Measurements from ENCODE around the gene ATG3. TPM values are rescaled to one million over a fixed set of nuclear protein-coding genes. Genes with fewer than 3 reads are reported as not detected.

ATG3 gene
- total and polyA plus RNA-seq, 10 donors, result 35.8 to 98.1 (median 74.8) TPM

GRCh38 chr3:112579232-112579631, 17.5 kb upstream of the ATG3 start:
- TF ChIP-seq CTCF (IDR thresholded peaks at IDR 0.05 in 8 of 11, conservative IDR thresholded peaks at IDR 0.05 in 3 of 11), result no peak
- no peak for TF ChIP-seq POLR2A (IDR thresholded peaks at IDR 0.05)
- no peak for TF ChIP-seq POLR2AphosphoS5 (IDR thresholded peaks at IDR 0.05)
- 35 to 56% (median 43%) methylated on average over 3 of the region's 3 CpGs for WGBS, 5 donors
- Histone ChIP-seq H3K4me1 (peaks cover 0 to 32% (median 13%) of the 10 kb centered on the region in 6 donors), H3K9me3 (no peaks in the 10 kb centered on the region), H3K4me3 (no peak overlapping the region), H3K27me3 (replicated peaks in 1 of 7) (no peaks in the 10 kb centered on the region), H3K27ac (peak overlapping the region in 7 of 8 donors; percentile 22 to 74 (median 61)), H3K36me3 (peaks cover 0 to 68% (median 32%) of the 10 kb centered on the region in 6 donors)
- DNase-seq, result no peak
- intact Hi-C loops (cut with DNase I; ENCODE audit: low total_unique reads), result no loop called here

DNA sequence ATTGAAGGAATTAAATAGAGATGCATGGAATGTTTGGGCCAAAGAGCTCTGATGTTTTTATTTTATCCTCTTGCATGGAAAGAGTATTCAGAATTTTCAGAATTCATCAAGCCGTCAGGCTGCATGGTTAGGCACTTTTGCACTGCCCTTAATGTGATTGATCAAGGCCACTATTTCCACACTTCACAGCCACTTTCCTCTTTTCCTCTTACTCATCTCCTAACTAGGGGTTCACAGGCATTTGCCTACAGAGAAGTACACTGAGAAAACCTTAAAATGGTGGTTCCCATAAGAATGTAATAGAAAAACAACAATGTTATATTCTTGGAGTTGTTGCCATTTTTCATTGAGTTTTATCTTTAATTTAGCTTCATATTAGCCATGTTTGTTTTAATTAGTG, 10.9 kb upstream of the ATG3 start:
- no peak overlapping the region for H3K4me3 ChIP-seq
- peaks cover 0 to 40% (median 16%) of the 10 kb centered on the region in 6 donors for H3K4me1 ChIP-seq
- peak overlapping the region in 4 of 8 donors; percentile 6 to 63 (median 39) for H3K27ac ChIP-seq
- H3K27me3 ChIP-seq (replicated peaks in 1 of 7), result no peaks in the 10 kb centered on the region
- WGBS, 5 donors, result 39 to 70% (median 45%) methylated on average over 1 of the region's 1 CpG
- intact Hi-C loops (cut with DNase I; ENCODE audit: low total_unique reads), result no loop called here
- TF ChIP-seq CTCF (IDR thresholded peaks at IDR 0.05 in 8 of 11, conservative IDR thresholded peaks at IDR 0.05 in 3 of 11) (no peak), POLR2A (IDR thresholded peaks at IDR 0.05) (no peak), POLR2AphosphoS5 (IDR thresholded peaks at IDR 0.05) (no peak)
- peaks cover 0 to 78% (median 32%) of the 10 kb centered on the region in 6 donors for H3K36me3 ChIP-seq
- no peaks in the 10 kb centered on the region for H3K9me3 ChIP-seq
- no peak for DNase-seq

GRCh38 chr3:112569265-112569664, 7.5 kb upstream of the ATG3 start:
- Histone ChIP-seq H3K27me3 (replicated peaks in 1 of 7) (no peaks in the 10 kb centered on the region), H3K27ac (peak overlapping the region in 5 of 8 donors; percentile 26 to 57 (median 37)), H3K9me3 (no peaks in the 10 kb centered on the region), H3K4me1 (peaks cover 0 to 48% (median 16%) of the 10 kb centered on the region in 6 donors), H3K36me3 (peaks cover 0 to 92% (median 27%) of the 10 kb centered on the region in 6 donors), H3K4me3 (no peak overlapping the region)
- 11 to 22% (median 18%) methylated on average over 1 of the region's 1 CpG for WGBS, 5 donors
- TF ChIP-seq POLR2AphosphoS5 (IDR thresholded peaks at IDR 0.05), result no peak
- TF ChIP-seq POLR2A (IDR thresholded peaks at IDR 0.05), result no peak
- DNase-seq, result no peak
- intact Hi-C loops (cut with DNase I; ENCODE audit: low total_unique reads), result no loop called here

- peaks cover 0 to 92% (median 23%) of the 10 kb centered on the region in 6 donors for H3K36me3 ChIP-seq
- 90 to 98% (median 94%) methylated on average over 2 of the region's 2 CpGs for WGBS, 5 donors
Measured at GRCh38 chr3:112568642-112569041, 6.9 kb upstream of the ATG3 start.

More at GRCh38 chr3:112568642-112569041, 6.9 kb upstream of the ATG3 start:
- peak overlapping the region in 5 of 8 donors; percentile 26 to 57 (median 37) for H3K27ac ChIP-seq
- peaks cover 0 to 54% (median 19%) of the 10 kb centered on the region in 6 donors for H3K4me1 ChIP-seq
- H3K4me3 ChIP-seq, result no peak overlapping the region
- no peaks in the 10 kb centered on the region for H3K9me3 ChIP-seq
- TF ChIP-seq CTCF (IDR thresholded peaks at IDR 0.05 in 8 of 11, conservative IDR thresholded peaks at IDR 0.05 in 3 of 11) (no peak), POLR2A (IDR thresholded peaks at IDR 0.05) (no peak), POLR2AphosphoS5 (IDR thresholded peaks at IDR 0.05) (no peak)
- intact Hi-C loops (cut with DNase I; ENCODE audit: low total_unique reads), result no loop called here
- H3K27me3 ChIP-seq (replicated peaks in 1 of 7), result no peaks in the 10 kb centered on the region
- DNase-seq, result no peak
